Hypothalamus (tissue), 51 donors: ENCODE data around the gene PLB1.

ENCODE experiments used
- DNase-seq, 51 donors: peaks; one replicate each; lab custom pipeline; 2025; lab: John Stamatoyannopoulos, UW

PLB1 gene

DNA sequence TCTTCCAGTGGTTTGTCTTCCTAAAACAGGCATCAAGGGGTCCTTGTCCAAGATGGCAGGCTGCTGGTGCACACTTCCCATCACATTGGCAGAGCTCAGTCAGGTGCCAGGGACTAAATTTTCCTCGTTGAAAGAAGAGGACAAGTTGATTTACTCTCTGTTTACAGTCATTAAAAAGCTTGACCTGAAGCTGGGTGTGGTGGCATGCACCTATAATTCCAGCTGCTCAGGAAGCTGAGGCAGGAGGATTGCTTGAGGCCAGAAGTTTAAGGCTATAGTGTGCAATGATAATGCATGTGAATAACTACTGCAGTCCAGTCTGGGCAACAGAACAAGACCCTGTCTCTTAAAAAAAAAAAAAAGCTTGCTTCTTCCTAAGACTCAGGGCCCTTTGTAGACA, 3.6 kb upstream of the PLB1 start:
- DNase-seq, result no peak

DNA sequence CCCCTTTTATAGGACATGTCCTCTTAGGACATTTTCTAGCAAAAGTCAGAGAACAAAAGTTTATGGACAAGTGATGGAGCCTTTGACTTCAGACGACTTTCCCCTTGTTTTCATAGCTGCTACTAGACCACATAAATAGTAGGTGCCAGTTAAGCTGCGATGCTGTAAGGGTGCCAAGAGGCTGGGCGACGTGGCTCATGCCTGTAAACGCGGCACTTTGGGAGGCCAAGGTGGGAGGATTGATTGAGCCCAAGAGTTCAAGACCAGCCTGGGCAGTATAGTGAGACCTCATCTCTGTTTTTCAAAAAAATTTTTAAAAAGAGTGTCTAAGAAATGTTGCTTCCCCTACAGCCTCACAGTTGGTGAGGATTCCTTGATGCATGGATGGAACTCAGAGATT, 2.2 kb upstream of the PLB1 start:
- no peak for DNase-seq

DNA sequence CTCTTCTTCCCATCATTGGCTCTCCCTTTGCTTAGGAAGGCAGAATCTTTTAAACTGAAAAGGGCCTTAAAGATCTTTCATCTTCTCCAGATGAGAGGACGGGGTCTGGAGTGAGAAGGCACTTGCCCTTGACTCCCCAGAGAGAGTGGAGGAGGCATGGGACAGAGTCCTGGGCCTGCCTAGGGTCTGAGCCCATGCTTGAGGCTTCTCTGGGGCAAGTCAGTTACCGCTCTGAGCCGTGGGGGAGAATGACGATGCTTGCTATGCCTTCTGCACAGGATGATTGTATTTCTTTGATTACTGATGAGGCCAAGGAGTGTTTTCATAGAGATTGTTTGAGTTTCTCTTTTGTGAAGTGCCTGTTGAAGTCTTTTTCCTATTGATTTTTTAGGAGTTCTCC, 921 bp downstream of the PLB1 start:
- no peak for DNase-seq

DNA sequence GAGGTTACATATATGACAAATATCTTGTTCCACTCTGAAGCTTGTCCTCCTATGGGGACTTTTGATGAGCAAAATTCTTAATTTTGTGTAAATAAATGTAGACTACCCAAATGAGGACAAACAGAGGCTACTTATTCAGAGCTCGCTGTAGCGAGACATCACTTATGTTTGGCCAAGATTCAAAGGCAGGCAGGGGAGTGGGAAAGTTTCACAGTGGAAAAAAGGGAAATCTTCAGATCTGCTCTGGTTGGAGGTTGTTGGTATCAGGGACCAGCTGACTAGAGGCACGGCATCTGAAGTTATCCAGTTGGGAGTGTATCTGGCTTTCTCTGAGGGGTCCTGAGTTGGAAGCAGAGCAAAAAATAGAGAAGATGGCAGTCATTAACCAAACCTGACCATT, 1.3 kb downstream of the PLB1 start:
- DNase-seq, result no peak

DNA sequence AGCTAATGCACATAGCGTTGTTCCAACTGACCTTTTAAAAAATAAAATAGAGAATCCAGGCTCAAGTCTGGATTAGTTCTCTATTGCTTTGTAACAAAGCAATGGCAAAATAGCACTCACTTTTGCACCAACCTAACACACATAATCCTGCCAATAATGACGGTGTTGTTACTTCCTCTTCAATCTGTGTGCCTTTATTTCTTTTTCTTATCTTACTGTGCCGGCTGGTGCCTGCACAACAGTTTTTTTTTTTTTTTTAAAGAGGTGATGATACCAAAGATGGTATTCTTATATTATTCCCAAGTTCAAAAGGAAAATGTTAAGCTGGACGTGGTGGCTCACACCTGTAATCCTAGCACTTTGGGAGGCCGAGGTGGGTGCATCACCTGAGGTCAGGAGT, 3.4 kb downstream of the PLB1 start:
- DNase-seq, result no peak

DNA sequence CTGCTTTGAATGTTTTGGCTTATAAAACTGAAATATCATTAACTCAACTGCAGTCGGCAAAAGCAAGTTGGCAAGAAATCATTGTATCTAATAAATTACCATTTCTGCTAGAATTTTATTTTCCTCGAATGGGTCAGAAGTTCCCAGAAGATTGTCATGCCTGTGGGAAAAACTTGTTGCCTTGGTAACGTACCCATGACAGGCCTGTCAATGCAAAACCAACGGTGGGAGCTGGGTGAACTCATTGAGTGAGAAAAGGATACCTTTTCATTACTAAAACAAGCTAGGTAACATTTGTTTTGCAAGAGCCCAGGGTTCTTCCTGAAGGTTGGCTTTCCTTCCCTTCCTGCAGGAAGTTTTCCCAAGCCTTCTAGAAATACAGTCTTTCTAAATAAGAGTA, 9.5 kb downstream of the PLB1 start:
- DNase-seq, result no peak

DNA sequence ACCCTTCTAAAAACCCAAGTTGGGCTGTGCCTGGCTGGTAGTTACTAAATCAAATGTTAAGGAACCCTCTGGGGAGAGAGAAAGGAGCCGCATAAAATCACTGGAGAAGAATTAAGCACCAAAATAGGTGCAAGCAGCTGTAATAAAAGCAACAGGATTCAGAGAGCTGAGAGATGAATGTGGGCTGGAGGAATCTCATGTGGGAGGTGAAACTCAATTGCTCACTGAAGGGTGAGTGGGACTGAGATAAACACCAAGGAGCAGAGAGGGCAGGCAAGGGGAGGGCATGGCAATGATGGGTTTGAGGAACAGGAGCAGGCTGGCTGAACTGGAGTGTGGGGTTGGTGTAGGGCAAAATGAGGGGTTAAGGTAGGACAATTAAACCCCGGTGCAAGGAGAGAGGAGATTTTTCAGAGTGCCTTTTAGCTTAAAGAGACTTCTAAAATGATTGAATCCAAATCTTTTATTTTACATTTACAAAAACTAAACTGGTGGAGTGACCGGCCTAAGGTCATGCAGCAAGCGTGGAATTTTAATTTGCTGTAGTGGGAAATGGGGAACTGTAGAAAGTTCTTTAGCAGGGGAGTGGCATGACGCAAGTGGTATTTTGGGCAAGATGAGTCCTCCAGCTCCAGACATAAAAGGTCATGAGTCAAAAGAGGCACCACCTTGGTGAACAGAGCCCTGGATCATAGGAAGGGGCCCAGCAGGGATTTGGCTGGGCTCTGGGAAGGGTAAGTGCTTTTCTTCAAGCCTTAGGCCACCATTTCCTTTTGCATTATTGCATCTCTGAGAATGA, 10.5 kb downstream of the PLB1 start:
- DNase-seq, result peak in 2 of 51 donors; percentile 7 to 39

DNA sequence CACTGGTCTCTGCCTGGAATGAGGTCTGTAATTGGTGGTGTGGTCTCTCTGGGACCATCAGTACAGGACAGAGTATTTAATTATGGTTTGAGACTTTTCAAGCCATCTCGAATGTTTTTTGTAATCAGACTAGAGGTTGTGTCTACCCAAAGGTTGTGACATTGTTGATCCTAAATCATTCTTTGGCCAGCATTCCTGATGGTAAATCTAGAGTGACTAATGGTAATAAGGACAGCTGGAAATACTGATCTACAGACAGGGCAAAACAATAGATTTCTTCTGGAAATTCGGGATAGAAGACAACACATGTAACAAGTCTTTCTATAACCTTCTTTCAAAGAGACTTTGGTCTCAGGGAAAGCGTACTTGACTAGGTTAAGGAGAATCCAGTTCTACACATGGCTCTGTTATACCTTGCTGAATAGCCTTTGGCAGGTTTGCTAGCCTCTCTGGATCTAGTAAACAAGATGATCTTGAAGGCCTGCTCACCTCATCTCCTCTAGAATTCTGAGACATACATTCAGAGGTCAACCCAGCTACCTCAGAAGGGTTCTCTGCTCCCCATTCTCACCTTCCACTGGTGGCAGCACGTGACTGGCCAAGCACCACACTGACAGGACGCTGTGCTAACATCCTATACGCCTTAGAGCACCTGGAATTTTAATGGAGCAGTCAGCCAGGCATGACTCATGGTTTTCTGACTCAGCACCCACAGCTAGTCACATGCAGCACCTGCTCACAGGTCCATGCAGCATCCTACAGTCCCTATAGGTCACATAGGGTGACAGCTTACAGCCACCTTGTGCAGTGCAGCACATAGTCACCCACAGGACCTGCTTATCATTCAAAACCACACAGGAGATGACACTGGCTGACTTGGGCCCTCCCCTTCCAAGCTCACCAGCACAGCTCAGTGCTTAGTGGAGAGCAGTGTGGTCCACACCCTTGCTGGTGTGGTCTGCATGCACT, 12.2 kb downstream of the PLB1 start:
- peak in 1 of 51 donors; percentile 8 for DNase-seq

DNA sequence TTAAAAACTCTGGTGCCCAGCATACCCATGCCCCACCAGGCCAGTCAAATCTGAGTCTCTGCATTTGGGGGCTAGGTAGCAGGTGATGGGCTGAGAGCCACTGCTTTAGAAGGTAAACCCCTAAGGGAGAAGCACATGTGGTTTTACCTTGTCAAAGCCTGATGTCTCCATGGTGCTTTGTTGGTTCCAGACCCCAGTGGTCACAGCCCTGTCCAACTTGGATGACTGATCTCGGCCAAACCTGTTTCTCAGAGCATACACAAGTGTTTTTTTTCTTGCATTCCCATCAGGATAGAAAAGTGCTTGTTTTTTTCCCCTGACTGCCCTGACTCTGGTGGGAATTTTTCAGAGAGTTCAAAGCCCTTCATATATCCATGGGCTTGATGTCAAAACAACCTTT, 13.5 kb downstream of the PLB1 start:
- no peak for DNase-seq

DNA sequence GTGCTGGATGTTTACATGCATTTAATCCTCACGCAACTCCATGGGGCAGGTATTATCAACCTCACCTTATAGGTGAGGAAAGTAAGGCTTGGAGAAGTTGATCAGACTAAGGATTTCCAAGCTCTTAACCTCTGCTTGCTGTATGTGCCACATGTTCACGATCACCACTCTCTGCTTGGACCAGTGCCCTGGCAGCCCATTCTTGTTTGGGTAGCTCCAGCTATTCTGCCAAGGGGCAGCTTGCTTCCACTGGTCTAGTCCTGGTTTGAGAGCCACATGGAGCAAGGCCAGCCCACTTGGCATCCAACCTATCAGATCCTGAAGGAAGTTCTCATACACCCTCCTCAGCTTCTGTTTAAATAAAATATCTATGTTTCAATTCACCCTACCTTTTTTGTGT, 14.3 kb downstream of the PLB1 start:
- DNase-seq, result peak in 8 of 51 donors; percentile 2 to 39 (median 8)

DNA sequence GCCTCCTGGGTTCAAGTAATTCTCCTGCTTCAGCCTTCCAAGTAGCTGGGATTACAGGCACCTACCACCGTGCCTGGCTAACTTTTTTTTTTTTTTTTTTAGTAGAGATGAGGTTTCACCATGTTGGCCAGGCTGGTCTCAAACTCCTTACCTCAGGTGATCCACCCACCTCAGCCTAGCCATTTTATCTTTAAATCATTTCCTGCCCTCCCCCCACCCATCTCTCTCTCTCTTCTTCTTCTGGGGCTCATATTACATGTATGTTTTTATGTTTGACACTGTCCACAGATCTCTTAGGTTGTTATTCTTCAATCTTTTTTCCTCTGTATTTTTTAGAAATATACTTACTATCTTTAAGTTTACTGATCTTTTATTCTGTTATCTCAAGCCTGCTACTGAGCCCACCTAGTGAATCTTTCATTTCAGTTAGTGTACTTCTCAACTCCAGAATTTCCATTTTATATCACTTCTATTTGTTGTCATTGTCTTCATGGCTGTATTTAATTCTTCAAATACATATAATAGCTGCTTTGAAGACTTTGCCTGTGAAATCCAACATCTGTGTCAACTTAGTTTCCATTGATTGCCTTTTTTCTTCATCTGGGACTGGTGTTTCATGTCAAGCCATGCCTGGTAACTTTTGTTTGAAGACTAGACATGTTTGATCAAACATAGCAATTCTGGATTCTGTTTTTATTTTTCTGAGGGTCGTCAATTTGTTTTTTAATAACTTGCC, 16.2 kb downstream of the PLB1 start:
- DNase-seq, result no peak

DNA sequence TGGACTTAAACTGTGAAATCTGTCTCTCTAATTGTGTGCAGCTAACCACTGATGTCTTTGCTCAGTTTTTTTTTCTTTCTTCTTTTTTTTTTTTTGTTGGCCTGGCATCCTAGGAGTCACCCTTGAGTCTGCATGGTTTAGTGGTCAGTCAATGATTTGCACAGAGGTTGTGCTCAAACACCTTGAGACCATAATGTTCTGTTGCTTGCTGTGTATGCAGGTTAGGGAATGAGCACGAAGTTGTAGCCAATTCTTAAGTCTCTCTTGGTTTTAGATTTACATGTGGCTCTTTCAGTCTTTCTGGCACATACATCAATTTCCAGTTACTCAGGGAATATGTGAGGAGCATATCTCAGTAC, 16.7 kb downstream of the PLB1 start:
- no peak for DNase-seq

DNA sequence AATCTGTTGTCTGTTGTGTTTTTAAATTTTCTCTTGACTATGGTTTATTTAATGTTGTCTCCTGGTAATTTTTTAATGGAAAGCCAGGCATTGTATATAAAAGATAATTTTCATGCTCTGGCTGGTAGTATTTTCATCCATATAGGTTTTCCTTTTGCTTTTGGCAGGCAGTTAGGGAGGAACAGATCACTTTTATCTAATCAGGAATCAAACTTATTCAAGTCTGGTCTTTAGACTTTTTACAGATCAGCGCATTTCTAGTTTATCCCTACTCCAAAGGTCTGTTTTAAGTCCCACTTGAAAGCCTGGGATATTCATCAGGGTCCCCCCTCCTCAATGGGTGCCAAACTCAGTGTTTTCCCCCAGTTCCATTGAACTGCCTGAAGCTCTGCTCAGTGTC, 17.2 kb downstream of the PLB1 start:
- DNase-seq, result no peak

DNA sequence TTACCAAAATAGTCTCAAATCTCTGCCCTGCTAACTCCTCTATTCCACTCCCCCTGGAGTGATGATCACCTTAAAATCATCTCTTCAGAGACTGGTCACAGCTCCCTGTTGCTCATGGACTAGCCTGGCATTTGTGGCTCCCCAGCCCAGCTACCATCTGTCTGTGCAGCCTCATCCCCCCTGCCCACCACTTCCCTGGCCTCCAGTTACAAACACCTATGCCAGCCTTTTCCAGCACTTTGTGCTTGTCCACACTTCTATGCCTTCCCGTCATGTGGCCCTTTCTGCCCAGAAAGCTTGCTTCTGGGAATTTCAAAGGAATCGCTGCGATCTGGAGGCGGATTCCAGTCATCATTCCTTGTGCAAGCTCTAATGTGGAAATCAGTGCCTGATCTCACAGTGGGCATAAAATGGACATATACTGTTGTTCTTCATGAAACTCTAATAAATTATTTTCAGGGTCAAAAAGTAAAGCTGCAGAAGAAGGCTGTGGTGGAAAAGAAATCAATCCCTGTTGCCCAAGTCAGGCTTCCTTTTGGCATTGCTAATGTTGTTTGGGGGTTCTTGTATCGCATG, 19.4 kb downstream of the PLB1 start:
- no peak for DNase-seq

DNA sequence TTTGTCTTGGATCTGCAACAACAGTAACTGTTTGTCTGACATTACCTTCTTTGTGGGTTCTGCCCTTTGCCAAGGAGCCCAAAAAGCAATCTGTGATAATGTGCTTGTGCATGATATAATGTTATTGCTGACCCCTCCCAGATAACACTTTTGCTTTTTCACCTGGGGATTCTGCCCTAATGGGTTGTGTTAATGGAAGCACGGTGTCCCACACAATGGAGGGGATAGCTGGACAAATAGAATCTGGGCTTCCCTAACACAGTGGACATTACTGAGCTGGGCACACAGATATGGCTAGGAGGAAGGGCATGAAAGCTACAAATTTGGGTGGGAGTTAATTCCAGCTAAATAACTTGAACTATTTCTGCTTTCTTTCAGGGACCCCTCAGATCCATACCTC, 20.6 kb downstream of the PLB1 start:
- no peak for DNase-seq

DNA sequence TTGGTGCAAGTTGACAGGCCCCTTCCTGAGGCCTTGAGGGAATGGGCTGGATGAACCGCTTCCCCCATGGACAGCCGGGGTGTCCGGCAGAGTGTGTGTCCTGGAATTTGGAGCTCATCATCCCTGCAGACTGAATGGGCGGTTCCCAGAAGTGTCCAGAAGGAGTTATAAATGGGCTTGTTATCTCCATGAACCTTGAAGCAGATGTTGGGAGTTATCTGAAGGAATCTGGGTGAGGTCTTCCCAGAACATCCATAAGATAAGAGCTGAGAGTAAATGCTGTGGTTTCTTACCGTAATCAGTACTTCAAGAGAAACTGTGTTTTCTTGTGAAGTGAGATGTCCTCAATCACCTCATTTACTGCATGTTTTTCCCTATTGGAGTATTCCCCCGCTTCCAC, 21.1 kb downstream of the PLB1 start:
- no peak for DNase-seq

DNA sequence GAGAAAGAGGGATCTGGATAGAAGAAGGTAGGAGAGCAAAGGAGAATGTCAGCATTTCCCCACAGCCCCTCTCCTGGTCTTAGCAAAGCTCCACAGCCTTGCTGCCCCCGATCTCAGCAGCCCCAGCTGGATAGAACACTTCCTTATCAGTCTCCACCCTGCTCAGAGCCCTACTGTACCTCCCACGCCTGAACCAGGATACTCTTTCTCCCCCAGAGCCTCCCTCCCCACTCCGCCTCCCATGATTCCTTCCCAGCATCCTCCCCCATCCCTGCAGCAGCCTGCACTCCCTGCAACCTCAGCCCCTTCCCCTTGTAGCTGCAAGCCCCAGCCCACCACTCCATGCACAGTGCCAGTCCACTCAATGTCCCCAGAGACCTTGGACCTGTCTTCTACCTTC, 25.8 kb downstream of the PLB1 start:
- no peak for DNase-seq

DNA sequence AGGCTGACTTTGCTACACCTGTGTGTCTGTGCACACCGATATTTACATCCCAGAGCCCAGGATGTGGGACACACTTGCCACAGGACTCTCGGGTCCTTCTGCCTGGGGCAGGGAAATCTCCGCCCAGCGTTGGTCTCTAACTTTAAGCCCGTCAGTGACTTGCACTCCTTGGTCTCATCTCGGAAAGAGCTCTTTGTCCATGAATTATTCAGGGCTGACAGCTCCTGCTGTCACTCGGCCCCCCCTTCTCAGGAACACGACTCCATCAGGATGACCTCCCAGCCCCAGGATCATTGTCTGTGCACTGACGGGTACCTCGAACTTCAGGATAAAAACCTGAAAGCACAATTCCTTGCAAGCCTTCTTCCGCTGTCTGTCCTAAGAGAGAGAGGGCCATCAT, 26.6 kb downstream of the PLB1 start:
- no peak for DNase-seq

DNA sequence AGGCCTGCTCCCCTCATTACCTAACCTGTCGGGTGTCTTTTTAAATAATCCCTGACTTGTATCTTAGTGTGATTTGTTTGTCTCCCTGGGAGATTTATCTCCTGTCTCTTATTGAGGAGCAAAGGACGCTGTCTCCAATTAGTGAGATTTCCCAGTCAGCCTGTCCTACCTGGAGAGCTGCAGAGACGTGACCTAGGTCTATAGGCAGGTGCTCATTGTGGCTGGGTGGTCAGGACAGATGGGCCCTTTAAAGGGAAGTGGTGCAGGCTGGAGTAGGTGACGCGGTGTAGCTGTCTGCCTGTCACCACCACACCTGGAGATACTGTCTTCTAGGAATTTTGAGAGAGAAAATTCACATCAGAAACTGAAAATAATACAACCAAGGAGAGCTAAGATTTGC, 28.0 kb downstream of the PLB1 start:
- DNase-seq, result no peak

DNA sequence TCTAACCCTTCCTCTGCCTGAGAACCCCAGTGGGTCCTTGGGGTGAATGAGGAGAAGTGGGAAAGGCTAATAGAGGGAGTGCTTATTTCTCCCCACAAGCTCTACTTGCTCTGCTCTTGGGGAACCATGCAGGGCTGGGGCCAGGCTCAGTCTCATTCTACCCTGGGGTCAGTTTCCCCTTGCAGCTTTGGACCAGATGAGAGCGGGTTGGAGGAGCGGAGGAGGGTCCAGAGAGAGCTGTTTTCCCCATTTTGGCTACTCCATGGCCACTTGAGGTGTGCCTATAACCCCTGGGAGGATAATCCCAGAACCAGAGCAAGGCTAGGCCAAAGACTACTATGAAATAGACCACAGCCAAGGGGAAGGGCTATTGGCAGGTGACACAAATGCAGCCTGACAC, 29.6 kb downstream of the PLB1 start:
- DNase-seq, result no peak

DNA sequence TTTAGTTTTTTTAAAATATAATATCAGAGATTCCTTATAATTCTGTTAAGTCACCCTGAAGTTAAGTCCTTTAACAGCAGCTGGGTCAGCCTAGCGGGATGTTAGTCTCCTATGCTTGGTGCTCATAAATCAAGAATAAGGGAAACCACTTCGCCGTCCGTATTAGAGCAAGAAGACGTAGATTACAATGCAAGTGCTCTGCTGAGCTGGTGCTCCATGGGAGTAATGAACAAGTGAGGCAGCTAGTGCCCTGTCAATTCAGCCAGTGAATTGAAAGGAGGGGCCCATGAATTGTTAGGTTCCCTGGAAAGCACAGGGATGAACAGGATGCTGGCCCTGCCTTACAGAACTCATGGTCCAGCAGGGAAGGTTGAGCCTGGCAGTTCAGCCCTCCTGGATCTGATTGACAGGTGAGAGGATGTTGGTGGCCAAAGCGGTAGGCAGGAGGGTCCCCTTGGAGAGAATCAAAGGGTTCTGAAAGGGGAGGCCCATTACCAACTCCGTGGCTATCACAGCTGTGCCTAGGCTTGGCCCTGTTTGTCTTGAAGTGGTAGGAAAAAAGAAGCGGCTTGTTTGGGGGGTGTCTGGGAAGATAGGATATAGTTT, 30.8 kb downstream of the PLB1 start:
- no peak for DNase-seq
